ENCODE measurements around the gene AKR7A2.

Gene AKR7A2

DNA sequence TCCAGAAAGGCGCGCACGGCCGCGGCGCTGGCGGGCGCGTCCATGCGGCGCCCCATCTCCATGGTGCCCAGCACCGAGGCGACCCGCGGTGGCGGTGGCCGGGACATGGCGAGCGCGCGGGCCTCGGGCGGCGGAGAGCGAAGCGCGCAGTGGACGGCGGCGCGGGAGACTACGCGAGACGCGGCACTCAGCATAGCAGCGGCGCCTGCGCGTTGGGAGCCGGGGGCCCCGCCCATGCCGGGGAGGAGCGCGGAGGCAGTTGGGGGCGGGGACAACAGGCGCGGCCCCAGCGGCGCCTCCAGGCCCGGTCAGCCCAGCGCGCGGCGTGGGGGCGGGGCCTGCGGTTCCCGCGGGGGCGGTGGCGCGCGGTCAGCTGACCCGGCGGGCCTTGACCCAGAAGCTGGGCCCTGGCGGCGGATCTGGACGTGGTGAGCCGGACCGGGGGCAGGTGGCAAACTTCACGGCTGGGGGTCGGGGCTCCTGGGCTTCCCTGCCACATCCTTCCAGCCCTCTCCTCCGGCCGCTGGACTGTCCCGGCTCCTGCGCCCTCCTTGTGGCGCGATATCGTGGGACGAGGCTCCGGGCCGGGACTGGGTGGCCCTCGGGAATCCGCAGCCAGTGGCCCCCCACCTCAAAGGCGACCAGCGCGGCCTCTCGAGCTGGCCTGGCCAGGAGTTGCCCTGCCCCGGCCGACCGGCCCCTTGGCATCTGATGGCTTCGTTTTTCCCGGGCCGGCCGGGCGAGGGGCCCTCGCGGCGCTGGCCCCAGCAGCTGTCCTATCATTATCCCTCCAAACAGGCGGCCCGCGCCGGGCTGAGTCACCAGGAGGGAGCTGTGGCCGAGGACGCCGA is at the start of gene AKR7A2, which contains the start of gene SLC66A1:
Gene AKR7A2, minus strand, starts transcription at position 214 of the 851 bp plus-strand sequence. Its CDS starts 20 bp downstream, at position 194.
Gene SLC66A1, plus strand, starts transcription at position 396 of the 851 bp plus-strand sequence. CDS start 5,352 bp downstream, outside the sequence.
- DNase-seq, result peak; percentile 89

GRCh38 chr1:19360843-19361610 is 49.1 kb upstream of the AKR7A2 start:
- DNase-seq, result no peak

DNA sequence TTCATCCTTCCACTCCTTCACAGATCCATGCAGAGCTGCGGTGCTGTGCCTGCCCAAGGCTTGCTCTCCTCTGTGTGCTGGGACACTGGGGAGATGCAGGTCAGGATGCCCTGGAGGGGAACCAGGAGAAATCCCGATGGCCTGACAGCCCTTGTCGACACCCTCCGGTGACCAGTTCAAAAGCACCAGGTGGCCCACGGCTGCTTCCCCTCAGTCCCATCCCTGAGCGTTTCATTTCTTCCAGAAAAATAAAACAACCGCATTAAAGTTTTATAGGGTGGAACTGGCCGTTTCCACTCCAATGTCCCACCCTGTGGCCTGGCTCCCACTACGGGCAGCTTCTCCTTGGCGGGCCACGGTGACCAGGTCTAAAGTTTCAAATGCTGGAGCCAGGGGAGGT is 48.5 kb upstream of the AKR7A2 start:
- no peak for DNase-seq

- peak; percentile 52 for DNase-seq
Measured at GRCh38 chr1:19360016-19360415, 48.1 kb upstream of the AKR7A2 start.

GRCh38 chr1:19359357-19359756 is 47.4 kb upstream of the AKR7A2 start:
- DNase-seq, result no peak

DNA sequence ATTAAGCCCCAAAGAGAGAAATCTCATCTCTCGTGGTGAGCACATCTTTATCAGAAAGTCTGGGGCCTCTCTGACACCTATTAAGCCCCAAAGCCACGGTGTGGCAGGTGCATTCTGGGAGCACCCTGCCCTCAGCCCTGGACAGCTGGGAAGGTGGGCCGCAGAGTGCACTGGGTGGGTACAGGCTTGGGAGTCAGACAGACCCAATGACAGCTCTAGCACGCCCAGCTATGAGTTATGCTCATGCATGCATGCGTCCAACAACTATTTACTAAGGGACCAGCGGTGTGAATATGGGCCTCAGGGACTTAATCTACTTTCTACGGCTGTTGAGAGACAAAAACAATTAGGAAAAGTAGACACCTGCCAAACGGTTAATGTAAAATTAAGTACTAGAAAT is 46.8 kb upstream of the AKR7A2 start:
- no peak for DNase-seq

- no peak for DNase-seq
Measured at GRCh38 chr1:19357299-19357986, 45.5 kb upstream of the AKR7A2 start.

DNA sequence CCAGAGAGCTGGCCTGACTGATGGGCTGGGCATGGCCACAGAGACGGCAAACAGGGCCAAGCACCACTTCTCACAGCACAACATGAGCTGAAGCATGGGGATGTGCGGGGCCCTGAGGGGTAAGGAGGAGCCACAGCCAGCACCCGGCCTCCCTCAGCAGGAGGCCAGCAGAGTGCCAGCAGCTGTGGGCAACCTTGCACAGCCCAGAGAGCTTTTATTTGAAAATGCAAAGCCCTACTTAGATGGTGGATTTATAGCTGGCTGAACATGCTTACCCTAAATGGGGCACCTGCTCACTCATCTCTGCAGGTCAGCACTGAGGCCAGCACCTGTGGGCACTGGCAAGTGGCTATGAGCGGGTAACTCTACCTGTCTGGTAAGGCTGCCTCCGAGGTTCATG is 44.3 kb upstream of the AKR7A2 start:
- no peak for DNase-seq

GRCh38 chr1:19354531-19354981 is 42.6 kb upstream of the AKR7A2 start:
- DNase-seq, result no peak

DNA sequence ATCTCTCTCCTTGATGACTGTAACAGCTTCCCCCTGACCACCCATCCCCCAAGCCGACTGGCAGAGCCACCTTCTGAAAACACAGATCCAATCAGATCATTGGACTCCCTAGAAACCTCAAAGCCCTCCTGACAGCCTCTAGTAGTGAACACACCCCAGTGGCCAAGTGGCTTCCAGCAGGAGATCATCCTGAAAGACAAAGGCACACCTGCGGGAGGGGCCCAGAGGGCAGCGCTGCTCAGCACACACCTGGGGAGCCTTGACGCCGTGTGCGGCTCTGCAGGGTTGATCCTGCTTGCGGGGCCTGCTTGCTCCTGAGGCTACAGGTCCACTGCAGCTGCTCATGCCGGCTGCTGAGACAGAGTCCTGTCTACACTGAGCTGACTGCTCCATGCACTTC is 41.7 kb upstream of the AKR7A2 start:
- no peak for DNase-seq

DNA sequence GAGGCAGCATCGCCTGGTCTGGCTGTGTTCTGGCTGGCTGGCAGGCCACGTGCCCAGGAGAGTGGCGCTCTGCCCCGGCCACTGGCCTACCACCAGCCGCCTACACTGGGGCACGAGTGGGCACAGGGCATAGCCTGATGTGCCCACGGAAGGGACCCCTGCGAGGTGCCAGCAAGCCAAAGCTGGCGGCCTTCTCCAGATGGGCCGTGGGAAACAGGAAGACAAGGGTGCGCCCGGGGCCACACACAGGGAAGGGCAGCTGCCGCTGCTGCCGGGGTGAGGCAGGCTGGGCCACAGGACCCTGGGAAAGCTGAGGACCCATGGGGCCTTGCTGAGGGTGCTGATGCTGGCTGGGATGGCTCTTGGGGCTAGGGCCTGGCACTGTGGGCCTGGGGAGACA is 40.9 kb upstream of the AKR7A2 start:
- no peak for DNase-seq

DNA sequence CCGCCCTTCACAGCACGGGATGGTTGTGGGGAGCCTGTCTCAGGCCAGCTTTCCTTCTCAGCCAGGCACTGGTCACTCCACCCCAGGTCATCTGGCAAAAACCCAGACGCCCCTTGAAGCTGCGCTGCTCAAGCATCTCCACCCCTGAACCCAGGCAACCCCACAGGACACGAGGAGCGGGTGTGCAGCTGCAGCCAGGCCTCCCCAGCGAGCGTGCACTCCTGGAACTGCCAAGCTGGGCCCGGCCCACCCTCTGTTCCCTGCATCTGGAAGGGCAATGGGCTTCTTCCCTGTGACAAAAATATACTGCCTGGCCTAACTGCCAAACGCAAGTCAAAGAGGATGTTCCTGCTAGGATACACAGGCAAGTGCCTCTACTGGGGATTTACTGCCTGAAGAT is 39.9 kb upstream of the AKR7A2 start:
- DNase-seq, result no peak

DNA sequence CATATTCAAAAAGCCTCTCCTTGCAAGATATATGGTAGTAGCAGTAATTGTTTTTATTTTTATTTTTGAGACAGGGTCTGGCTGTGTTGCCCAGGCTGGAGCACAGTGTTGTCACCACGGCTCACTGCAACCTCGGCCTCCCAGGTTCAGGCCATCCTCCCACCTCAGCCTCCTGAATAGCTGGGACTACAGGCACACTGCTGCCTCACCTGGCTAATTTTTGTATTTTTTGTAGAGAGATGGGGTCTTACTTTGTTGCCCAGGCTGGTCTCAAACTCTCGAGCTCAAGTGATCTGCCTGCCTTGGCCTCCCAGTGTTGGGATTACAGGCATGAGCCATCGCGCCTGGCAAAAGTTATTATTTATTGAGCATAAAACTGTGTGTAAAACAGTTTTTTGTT is 38.6 kb upstream of the AKR7A2 start:
- DNase-seq, result no peak

DNA sequence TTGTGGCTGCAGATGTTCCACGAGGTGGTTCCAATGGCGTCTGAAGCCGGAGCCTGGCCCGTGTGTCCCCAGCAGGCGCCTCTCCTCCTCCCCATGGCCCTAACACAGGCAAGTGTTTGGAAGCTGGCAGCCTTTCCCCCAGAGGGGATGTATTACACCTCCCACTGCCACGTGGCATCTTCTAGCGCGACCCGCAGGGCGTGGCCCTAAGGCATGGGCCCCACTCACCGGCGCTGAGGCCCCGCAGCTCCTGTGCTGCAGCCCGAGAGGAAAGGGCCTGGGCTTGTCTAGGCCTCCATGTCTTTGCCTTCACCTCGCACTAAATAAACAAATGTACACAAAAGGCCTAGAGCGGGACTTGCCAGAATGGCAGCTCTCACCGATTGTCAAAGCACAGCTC is 38.1 kb upstream of the AKR7A2 start:
- no peak for DNase-seq

- DNase-seq, result no peak
Measured at GRCh38 chr1:19348441-19349198, 36.7 kb upstream of the AKR7A2 start.

GRCh38 chr1:19347533-19348172 is 35.7 kb upstream of the AKR7A2 start:
- DNase-seq, result no peak

DNA sequence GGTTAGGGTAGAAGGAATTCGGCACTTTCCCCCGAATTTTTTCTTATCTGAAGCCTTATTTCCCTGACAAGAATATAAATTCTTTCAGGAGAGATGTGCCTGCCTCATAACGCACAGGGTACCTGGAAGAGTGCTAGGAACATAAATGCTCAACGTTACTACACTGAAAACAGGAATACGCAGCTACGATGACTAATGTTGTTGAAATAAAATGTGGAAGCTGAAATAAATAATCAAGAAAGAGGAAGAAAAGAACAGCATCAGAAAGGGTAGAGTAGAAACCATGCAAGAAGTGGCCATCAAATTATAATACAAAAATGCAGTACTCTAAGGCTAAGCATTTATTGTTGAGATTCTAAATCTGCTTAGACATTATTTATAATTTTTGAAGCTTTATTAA is 34.1 kb upstream of the AKR7A2 start:
- no peak for DNase-seq

- DNase-seq, result no peak
Measured at GRCh38 chr1:19345391-19345790, 33.4 kb upstream of the AKR7A2 start.

GRCh38 chr1:19344831-19345230 is 32.9 kb upstream of the AKR7A2 start:
- no peak for DNase-seq

GRCh38 chr1:19344372-19344810 is 32.4 kb upstream of the AKR7A2 start:
- peak; percentile 35 for DNase-seq

GRCh38 chr1:19343617-19344350 is 31.8 kb upstream of the AKR7A2 start:
- no peak for DNase-seq

Measured in activated CD4-positive, alpha-beta T cell treated with anti-CD3 and anti-CD28 coated beads, Interleukin-2, amount 50 U/mL, for 16 hours (primary cell).